A673 (cell line): ENCODE data around the gene CCDC148.

Experiments used
- EZH2 ChIP-seq: fragments of 200-600 bp; sonication (generic); IDR thresholded peaks from 2 replicates; pipeline ENCODE4 v1.6.1; 2017; ENCODE audit warnings: borderline replicate concordance, low read depth, mild to moderate bottlenecking, mixed read lengths, antibody characterized with exemption, low read length; ENCODE audit not compliant: poor library complexity, severe bottlenecking
- TF ChIP-seq, protein P1 (sequence below): fragments of 300-800, 200-600 bp; sonication (generic); conservative IDR thresholded peaks from 2 replicates; pipeline ENCODE4 v1.5.1; 2017; ENCODE audit warnings: low read depth, mild to moderate bottlenecking, antibody characterized with exemption, low read length, moderate library complexity, mixed read lengths

DNA sequence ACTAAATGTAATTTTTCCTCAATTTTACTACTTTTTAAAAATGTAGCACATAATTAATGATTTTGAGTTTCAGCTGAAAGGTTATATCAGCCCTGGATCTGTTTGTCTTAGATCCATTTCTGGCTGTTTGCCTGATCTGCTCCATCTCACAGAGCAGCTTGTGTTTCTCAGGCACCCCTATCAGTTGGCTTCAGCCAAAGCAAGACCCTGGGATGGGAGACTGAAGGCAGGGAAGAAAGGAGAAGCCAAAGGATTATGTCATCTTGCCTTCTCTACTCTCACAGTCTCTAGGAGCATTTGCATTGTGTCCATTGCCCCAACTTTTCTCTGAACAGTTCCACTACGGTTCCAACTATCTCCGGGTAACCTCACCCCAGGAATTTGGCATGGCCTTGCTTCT, 110.5 kb downstream of the CCDC148 start:
- TF ChIP-seq, protein P1, sequence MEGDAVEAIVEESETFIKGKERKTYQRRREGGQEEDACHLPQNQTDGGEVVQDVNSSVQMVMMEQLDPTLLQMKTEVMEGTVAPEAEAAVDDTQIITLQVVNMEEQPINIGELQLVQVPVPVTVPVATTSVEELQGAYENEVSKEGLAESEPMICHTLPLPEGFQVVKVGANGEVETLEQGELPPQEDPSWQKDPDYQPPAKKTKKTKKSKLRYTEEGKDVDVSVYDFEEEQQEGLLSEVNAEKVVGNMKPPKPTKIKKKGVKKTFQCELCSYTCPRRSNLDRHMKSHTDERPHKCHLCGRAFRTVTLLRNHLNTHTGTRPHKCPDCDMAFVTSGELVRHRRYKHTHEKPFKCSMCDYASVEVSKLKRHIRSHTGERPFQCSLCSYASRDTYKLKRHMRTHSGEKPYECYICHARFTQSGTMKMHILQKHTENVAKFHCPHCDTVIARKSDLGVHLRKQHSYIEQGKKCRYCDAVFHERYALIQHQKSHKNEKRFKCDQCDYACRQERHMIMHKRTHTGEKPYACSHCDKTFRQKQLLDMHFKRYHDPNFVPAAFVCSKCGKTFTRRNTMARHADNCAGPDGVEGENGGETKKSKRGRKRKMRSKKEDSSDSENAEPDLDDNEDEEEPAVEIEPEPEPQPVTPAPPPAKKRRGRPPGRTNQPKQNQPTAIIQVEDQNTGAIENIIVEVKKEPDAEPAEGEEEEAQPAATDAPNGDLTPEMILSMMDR: no peak
- TF ChIP-seq EZH2: no peak
